T-helper 1 cell (primary cell): ENCODE data around the gene USO1.
"Not testable (repeated sequence)": the region's sequence is repeated elsewhere in the genome, so short reads cannot be mapped to it uniquely, and the experiment has no call there.

Experiments used
- DNase-seq, 5 donors: peaks; one replicate each; pipeline ENCODE4 v3.0.0-alpha.2; 2012 to 2020

The USO1 gene

GRCh38 chr4:75779105-75779757 is 54.9 kb downstream of the USO1 start:
- DNase-seq: peak in 1 of 5 donors; percentile 3

DNA sequence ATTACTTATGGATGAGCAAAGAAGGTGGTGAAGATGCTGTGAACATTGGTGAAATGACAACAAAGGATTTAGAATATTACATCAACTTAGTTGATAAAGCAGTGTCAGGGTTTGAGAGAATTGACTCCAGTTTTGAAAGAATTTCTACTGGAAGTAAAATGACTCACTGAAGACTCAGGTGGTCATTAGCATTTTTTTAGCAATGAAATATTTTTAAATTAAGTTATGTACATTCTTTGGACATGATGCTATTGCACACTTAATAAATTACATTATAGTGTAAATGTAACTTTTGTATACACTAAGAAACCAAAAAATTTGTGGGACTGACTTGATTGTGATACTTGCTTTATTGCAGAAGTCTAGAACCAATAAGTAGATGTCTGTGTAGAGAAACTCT is 56.9 kb downstream of the USO1 start:
- no peak for DNase-seq

DNA sequence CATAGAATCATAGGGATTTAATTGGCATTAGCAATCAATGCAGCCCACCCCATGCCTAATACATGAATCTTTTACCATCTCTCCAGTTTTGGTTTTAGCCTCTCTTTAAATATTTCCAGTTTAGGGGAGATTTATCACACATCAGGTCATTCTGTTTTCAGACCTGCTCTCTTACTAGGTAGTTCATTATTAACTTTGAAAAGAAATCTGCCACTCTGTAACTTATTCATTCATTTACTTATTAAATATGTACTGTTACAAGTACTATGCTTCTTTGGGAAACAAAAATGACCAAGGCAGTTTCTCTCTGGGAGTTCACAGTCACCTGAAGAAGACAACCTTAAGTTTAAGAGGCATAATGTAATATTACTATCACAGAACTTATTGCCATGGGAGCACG is 62.1 kb downstream of the USO1 start:
- DNase-seq: no peak

- no peak for DNase-seq
Measured at GRCh38 chr4:75786938-75787337, 62.6 kb downstream of the USO1 start.

DNA sequence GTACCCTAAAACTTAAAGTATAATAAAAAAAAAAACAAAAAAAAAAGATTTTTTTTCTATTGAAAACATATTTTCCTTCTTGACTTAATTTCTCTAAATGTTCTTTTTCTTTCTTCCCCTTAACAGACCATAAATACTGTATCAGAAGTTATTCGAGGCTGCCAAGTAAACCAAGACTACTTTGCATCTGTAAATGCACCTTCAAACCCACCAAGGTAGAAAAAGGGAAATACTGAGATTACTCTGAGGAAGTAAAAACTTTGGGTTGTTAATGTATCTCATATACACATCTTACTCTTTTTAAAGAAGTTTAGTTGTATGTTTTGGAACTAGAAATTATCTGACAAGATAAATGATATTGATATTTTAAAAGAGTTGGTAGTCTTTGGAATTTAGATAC is 65.6 kb downstream of the USO1 start:
- DNase-seq: no peak

DNA sequence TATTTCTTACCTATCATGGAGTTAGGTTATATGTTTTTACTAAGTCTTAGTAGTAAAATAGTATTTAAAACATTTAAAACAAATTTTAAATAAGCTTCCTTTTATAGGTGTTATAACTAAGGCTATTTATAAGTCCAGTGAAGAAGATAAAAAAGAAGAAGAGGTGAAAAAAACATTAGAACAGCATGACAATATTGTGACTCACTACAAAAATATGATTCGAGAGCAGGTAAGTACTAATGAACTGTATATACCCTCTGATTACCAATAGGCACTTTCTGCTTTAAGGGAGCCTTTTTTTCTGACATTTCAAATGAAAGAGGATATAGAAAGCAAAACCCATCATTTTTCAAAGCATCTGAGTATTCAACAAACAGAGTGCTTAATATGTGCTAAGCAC is 76.6 kb downstream of the USO1 start:
- no peak for DNase-seq

GRCh38 chr4:75806035-75806434 is 81.7 kb downstream of the USO1 start:
- DNase-seq: not testable (repeated sequence)

DNA sequence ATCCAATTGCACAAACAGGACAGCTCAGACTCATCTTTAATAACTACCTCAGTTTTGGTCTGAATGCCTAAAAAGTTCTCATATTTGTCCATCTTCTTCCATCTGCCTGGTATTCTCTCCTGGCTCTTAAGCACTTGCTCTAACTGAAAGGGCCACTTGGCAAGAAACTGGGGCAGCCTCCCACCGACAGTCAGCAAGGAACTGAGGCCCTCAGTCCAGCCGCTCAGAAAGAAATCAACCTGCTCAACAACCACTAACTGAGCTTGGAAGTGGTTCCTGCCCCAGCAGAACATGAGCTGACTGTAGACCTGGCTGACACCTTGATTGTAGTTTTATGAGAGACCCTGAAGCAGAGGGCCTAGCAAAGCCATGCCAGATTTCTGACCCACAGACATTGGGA is 93.5 kb downstream of the USO1 start:
- DNase-seq: no peak

- DNase-seq: no peak
Measured at GRCh38 chr4:75819121-75819520, 94.7 kb downstream of the USO1 start.

GRCh38 chr4:75820197-75820596 is 95.8 kb downstream of the USO1 start:
- DNase-seq: no peak

DNA sequence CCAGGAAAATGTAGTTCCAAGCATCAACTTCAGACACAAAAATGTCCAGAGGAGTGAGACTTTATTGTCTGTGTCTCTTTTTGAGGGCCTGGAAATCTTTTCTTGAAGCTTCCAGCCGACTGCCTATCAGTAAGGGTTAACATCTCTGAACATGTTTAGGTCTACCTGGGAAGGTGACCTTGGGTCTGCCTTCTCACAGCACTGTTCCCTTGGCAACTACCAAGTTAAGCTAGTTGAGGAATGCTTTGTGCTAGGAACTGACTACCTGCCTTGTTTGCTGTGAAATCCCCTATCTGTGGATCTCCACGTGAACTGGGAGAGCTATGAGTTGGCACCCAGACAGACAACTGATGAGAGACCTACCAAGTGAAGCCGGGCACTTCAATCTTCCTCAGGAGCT is 96.3 kb downstream of the USO1 start:
- DNase-seq: no peak

GRCh38 chr4:75821216-75821615 is 96.8 kb downstream of the USO1 start:
- no peak for DNase-seq

DNA sequence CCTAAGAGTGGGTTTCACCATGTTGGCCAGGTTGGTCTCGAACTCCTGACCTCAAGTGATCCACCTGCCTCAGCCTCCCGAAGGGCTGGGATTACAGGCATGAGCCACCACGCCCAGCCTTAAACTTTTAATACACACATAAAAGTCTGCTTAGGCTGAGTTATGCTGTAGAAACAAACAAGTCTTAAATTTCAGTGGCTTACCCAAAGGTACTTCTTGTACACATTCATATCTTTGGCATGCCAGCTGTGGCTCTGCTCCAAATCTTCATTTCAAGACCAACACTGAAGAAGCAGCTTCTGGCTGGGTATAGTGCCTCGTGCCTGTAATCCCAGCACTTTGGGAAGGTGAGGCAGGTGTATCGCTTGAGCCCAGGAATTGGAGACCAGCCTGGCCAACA is 97.6 kb downstream of the USO1 start:
- DNase-seq: no peak

- DNase-seq: no peak
Measured at GRCh38 chr4:75822416-75822815, 98.0 kb downstream of the USO1 start.

DNA sequence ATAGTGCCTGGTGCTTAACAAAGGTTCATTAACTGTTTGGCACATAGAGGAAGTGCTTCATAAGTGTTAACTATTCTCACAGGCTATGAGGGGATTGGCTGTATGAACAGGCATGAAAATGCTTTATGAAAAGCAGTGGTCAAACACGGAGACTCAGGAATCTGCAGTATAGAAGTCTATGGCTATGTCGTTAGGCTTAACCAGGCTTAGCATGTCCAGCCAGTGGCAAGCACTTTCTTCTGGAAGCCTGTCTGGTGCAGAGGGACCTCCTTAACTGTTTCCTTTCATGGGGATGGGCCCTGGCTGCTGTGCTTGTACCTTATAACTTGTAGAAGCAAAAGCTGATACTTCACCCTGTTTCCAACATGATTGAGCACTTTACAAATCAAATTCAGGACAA is 99.4 kb downstream of the USO1 start:
- no peak for DNase-seq

DNA sequence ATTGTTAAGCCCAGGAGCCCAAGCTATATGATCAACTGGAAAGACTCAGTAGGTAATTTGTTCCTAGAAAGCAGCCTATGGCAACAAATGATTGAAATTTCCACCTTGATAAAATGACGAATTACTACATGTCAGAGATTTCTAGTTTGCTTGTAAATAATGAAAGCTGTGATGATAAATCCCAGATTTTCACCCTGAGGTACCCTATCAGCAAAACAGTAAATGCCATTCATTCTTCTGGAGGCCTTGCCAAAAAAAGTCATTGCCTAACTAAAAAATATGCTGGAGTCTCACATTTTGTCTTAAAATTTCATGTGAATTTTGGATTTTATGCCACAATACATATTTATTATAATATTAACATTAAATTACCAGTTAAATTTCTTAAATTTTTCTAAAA is 106.5 kb downstream of the USO1 start:
- DNase-seq: no peak

DNA sequence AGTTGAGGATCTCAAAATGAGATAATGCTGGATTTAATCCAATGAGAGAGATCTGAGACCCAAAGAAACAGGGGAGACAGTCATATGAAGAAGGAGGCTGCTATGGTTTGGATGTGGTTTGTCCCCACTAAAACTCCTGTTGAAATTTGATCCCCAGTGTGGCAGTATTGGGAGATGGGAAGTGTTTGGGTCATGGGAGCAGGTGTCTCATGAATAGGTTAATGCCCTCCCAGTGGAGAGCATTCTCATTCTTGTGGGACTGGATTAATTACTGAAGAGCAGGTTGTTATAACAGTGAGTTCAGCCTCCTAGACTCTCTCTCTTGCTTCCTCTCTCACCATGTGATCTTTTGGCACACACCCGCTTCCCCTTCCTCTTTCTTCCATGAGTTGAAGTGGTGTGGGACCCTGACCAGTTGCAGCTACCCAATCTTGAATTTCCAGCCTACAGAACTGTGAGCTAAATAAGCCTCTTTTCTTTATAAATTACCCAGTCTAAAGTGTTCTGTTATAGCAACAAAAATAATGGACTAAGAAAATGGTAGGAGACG is 107.6 kb downstream of the USO1 start:
- DNase-seq: no peak

DNA sequence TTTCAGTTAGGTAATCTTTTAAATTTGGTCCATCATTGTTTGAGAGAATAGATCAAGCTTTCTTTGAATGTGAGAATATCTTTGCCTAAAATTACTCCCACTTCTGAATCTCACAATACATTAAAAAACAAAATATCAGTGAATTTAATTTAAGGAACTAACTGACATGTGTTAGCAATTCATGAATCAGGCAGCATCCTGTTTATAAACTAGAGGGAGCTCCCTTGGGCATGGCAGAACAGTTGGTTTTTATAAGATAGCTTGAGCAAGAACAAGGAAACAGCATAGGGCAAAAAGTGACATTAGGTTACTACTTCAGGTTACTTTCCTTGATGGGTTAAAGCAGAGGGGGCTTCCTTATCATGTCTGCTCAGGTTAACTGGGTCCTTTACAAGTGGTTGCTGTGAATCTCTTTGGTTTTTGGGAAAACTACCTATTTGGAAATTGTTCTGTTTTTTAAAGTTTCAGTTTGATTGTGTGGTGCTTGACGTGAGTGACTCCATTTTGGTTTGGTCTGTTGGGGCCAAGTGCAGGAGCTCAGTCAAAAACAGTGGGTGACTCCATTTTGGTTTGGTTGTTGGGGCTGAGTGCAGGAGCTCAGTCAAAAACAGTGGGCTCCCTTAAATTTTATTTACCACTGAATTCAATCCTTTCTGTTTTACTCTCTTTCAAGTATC is 109.9 kb downstream of the USO1 start:
- DNase-seq: no peak

- DNase-seq: no peak
Measured at GRCh38 chr4:75834772-75835154, 110.4 kb downstream of the USO1 start.

DNA sequence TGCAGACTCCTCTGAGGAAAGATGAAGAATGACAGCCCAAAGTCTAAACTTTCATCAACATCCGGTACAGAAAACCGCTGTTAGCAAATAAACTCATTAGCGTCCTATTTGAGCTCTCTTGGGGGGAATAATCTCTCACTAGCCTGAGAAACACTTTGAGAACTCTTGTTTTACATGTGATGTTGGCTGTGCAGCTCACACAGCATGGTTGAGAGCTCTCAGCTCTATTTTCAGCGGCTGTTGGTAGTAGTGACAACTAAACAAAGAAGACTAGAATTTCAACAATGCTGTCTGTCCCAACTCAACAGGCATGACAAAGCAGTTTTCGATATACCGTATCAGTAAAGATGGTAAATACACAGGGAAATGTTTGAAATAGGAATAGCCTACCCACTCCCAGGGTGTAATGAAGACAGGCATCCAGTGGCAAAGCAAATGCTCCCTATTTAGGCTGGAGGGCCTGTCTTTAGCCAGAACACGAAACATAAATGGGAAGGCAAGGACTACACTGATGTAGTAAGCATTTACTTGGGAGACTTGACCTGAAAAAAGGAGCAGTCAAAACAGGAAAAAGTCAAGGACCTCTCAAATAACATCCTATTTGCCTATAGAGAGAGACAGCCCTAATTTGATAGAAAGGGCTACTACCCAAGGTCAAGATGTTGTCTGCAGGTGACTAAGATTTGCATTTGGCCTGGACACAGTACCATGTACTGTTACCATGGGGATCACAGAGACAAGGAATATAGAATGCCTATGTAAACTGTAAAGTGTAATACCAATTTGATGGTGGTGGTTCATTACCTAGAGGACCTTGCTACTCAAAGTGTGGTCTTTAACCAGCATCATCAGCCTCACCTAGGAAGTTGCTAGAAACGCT is 117.5 kb downstream of the USO1 start:
- DNase-seq: no peak

- no peak for DNase-seq
Measured at GRCh38 chr4:75843596-75843995, 119.2 kb downstream of the USO1 start.

DNA sequence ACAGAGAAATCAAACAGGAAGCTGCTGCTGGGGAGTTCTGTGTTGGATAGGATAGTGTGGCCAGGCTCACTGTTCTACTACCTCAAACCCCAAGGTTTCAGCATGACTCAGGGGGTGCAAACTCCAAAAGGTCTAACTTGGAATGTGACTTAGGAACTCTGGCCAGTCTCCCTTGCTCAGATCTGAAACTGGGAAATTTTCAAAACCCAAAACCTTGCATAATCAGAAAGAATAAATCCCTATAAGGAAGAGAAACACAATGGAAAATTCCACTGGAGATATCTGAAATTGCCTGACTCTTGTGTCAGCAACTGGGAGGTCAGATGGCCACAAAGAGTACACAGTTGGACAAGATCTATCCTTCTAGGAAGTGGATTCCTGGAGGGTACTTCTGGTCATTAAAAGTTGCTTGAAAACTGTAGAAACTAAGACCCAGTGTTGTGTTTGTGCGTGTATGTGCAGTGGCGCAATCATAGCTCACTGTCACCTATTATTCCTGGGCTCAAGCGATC is 119.8 kb downstream of the USO1 start:
- no peak for DNase-seq

- DNase-seq: no peak
Measured at GRCh38 chr4:75845992-75846391, 121.6 kb downstream of the USO1 start.
